NCI-H128 (cell line): ENCODE data around the gene HOMER3.

Source experiments
- DNase-seq: peaks from one replicate; lab custom pipeline; 2025; ENCODE audit not compliant: unreplicated experiment; lab: John Stamatoyannopoulos, UW

The HOMER3 gene

GRCh38 chr19:18883526-18884304 is 57.3 kb downstream of the HOMER3 start:
- DNase-seq, result no peak

DNA sequence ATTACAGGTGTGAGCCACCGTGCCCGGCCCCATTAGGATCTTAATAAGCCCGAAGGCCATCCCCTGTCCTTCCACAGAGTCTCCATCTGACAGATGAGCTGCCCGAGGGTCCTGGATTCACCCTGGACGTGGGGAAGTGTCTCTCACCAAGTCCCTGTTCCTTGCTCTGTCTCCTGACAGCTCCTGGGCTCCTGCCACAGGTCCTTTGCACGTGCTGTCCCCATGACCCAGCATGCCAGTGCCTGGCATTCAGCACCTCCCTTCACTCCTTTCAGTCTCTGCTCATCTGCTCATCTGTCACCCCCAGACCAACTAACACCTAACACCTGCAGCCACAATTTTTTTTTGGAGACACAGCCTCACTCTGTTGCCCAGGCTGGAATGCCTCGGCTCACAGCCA is 59.5 kb downstream of the HOMER3 start:
- no peak for DNase-seq

GRCh38 chr19:18879579-18880373 is 61.2 kb downstream of the HOMER3 start:
- DNase-seq, result no peak
